ENCODE measurements around the gene MB.

MB gene

GRCh38 chr22:35558031-35558430 lies 59.1 kb downstream of the MB start:
- in situ Hi-C loops (cut with HindIII; ENCODE audit: low sequenced_read_pairs) = no loop called here

Measured in endothelial cell of hepatic sinusoid (primary cell).